AG04449 (cell line): ENCODE data around the gene UGDH.

Experiments
- CTCF ChIA-PET: fragments of 350-600 bp; formaldehyde crosslinking; extraction: SDS; loops from one replicate; lab custom pipeline; 2021; ENCODE audit warnings: antibody characterized with exemption; lab: Yijun Ruan, JAX
- POLR2A ChIA-PET: fragments of 400-600, 350-600 bp; formaldehyde crosslinking; extraction: SDS; loops from one replicate; lab custom pipeline; 2020; ENCODE audit warnings: antibody characterized with exemption, inconsistent platforms; lab: Yijun Ruan, JAX
- DNase-seq: peaks from one replicate; pipeline ENCODE4 v3.0.0-alpha.2; 2010; ENCODE audit warnings: low read depth, low spot score
- H3K4me3 ChIP-seq: 2 replicates; pipeline ENCODE4 v1.5.1; 2011; ENCODE audit warnings: low read depth, mild to moderate bottlenecking, control low read depth, low read length
- CTCF ChIP-seq: IDR thresholded peaks from one replicate; pipeline ENCODE4 v1.5.1; 2011; ENCODE audit warnings: mild to moderate bottlenecking, moderate library complexity, low read length, control low read depth, inconsistent platforms; ENCODE audit not compliant: insufficient read depth; ENCODE audit errors: missing control alignments

UGDH gene

GRCh38 chr4:39495446-39496213 lies 31.6 kb downstream of the UGDH start:
- no peak overlapping the region for H3K4me3 ChIP-seq
- TF ChIP-seq CTCF, result no peak
- POLR2A ChIA-PET, result interaction anchor here (0.6 kb wide), 1 partner anchor 140 kb away, joined by 4 read pairs; no protein-coding TSS in a partner anchor
- no peak for DNase-seq
- CTCF ChIA-PET, result interaction anchor here (0.8 to 1.8 kb wide), 4 partner anchors 15 to 27 kb away, joined by 3 to 5 read pairs (median 4); no protein-coding TSS in a partner anchor

GRCh38 chr4:39494354-39494753 lies 32.9 kb downstream of the UGDH start:
- TF ChIP-seq CTCF, result no peak
- no peak for DNase-seq
- ChIA-PET CTCF (interaction anchor here (1.2 kb wide), 1 partner anchor 32 kb away, joined by 3 read pairs; no protein-coding TSS in a partner anchor), POLR2A (no interaction called here)
- no peak overlapping the region for H3K4me3 ChIP-seq

- ChIA-PET POLR2A (no interaction called here), CTCF (interaction anchor here (1.4 kb wide), 1 partner anchor 21 kb away, joined by 6 read pairs; no protein-coding TSS in a partner anchor)
- DNase-seq, result no peak
- TF ChIP-seq CTCF, result no peak
- no peak overlapping the region for H3K4me3 ChIP-seq
Measured at GRCh38 chr4:39490322-39490721, 36.9 kb downstream of the UGDH start.

- no peak for DNase-seq
- H3K4me3 ChIP-seq, result no peak overlapping the region
- ChIA-PET CTCF (interaction anchor here (0.7 to 2.1 kb wide), 2 partner anchors 17 to 25 kb away, joined by 3 to 6 read pairs; no protein-coding TSS in a partner anchor), POLR2A (no interaction called here)
- TF ChIP-seq CTCF, result no peak
Measured at GRCh38 chr4:39486221-39486804, 40.9 kb downstream of the UGDH start.

- ChIA-PET CTCF (interaction anchor here (2.1 kb wide), 1 partner anchor 15 kb away, joined by 6 read pairs; no protein-coding TSS in a partner anchor), POLR2A (no interaction called here)
- no peak for DNase-seq
- H3K4me3 ChIP-seq, result no peak overlapping the region
- no peak for TF ChIP-seq CTCF
Measured at GRCh38 chr4:39484582-39485272, 42.5 kb downstream of the UGDH start.
